Esophagus muscularis mucosa (tissue), 4 donors: ENCODE data around the gene PRELID1. TPM values are rescaled to one million over a fixed set of nuclear protein-coding genes. Genes with fewer than 3 reads are reported as not detected.

Experiments used
- DNase-seq: peaks from one replicate; pipeline ENCODE4 v3.0.0-alpha.2; 2017; ENCODE audit errors: extremely low spot score
- H3K27ac ChIP-seq, 4 donors: fragments of 200-600 bp; sonication (generic); replicated peaks in 1 of 4; 1 replicate in 3 of 4; 2 replicates in 1 of 4; pipeline ENCODE4 v1.5.1; 2016 to 2019; ENCODE audit warnings: mild to moderate bottlenecking in 1 of 4
- H3K27me3 ChIP-seq, 4 donors: fragments of 200-600 bp; sonication (generic); one replicate each; pipeline versions ENCODE4 v1.5.1 to v1.6.0; 2016 to 2019
- H3K36me3 ChIP-seq, 4 donors: fragments of 200-600 bp; sonication (generic); one replicate each; pipeline ENCODE4 v1.5.1; 2016 to 2019
- H3K4me1 ChIP-seq, 4 donors: fragments of 200-600 bp; sonication (generic); one replicate each; pipeline ENCODE4 v1.5.1; 2016 to 2019
- H3K4me3 ChIP-seq, 4 donors: fragments of 200-600 bp; sonication (generic); 1 replicate in 2 of 4; 2 replicates in 2 of 4; pipeline ENCODE4 v1.5.1; 2016 to 2019; ENCODE audit warnings: mild to moderate bottlenecking in 4 of 4, moderate library complexity in 1 of 4
- H3K9me3 ChIP-seq, 4 donors: fragments of 200-600 bp; sonication (generic); 1 replicate in 3 of 4; 2 replicates in 1 of 4; pipeline ENCODE4 v1.5.1; 2016 to 2019
- CTCF ChIP-seq, 3 experiments: fragments of 200-600 bp in 2 of 3; fragments of 450-650 bp in 1 of 3; sonication (generic) in 2 of 3; IDR thresholded peaks; one replicate each; pipeline ENCODE4 v1.5.1; 2017 to 2019; ENCODE audit warnings: antibody characterized with exemption in 3 of 3, mild to moderate bottlenecking in 2 of 3, moderate library complexity in 1 of 3
- EP300 ChIP-seq: sonication (generic); formaldehyde crosslinking; IDR thresholded peaks from one replicate; pipeline ENCODE4 v1.6.1; 2017; ENCODE audit warnings: antibody characterized with exemption
- POLR2A ChIP-seq: fragments of 450-650 bp; IDR thresholded peaks from one replicate; pipeline ENCODE4 v1.6.1; 2017; ENCODE audit warnings: antibody characterized with exemption, moderate library complexity, mild to moderate bottlenecking, low read depth
- POLR2AphosphoS5 ChIP-seq, 2 donors: sonication (generic); formaldehyde crosslinking; IDR thresholded peaks; one replicate each; pipeline ENCODE4 v1.6.1; 2017; ENCODE audit warnings: antibody characterized with exemption in 2 of 2
- WGBS: methylation state at CpG from one replicate; pipeline ENCODE4 v1.1.5; 2018; 5-methylcytosine and 5-hydroxymethylcytosine counted together
- intact Hi-C: fragments of 100-400 bp; cut with DNase I; formaldehyde crosslinking; loops from one replicate; pipeline ENCODE4 v1.15.1; 2023
- total RNA-seq, 4 donors: library from RNA; depleted of rRNA; stranded (reverse); fragments of >200 nt; gene quantifications; one replicate each; pipeline versions ENCODE4 v1.1.0 to v1.2.1, GENCODE V29; 2016

PRELID1 gene
- total RNA-seq, 4 donors from 2014 or later = 80.6 to 93.6 (median 88.2) TPM

GRCh38 chr5:177314376-177315342 is 11.1 kb downstream of the PRELID1 start:
- intact Hi-C loops = loop anchor here (5.0 to 10.0 kb wide), 3 partner anchors 38 to 140 kb away; partner anchors contain the start of gene LMAN2

GRCh38 chr5:177315411-177315810 is 11.8 kb downstream of the PRELID1 start:
- H3K27ac ChIP-seq = no peak overlapping the region
- TF ChIP-seq CTCF (IDR thresholded peaks at IDR 0.05) = no peak
- TF ChIP-seq POLR2A = no peak
- no peak for TF ChIP-seq EP300
- H3K27me3 ChIP-seq = no peaks in the 10 kb centered on the region
- 93% methylated on average over 6 of the region's 7 CpGs for WGBS
- no peak overlapping the region for H3K4me3 ChIP-seq
- peaks cover 20 to 31% (median 25%) of the 10 kb centered on the region in 4 donors for H3K4me1 ChIP-seq
- intact Hi-C loops = loop anchor here (5.0 to 10.0 kb wide), 3 partner anchors 37 to 139 kb away; partner anchors contain the start of gene LMAN2
- no peak for DNase-seq
- no peaks in the 10 kb centered on the region for H3K9me3 ChIP-seq
- H3K36me3 ChIP-seq = peaks cover 0 to 9% (median 4%) of the 10 kb centered on the region in 4 donors

More at GRCh38 chr5:177314376-177315342, 11.1 kb downstream of the PRELID1 start:
- Histone ChIP-seq H3K9me3 (no peaks in the 10 kb centered on the region), H3K36me3 (peaks cover 0 to 8% (median 2%) of the 10 kb centered on the region in 4 donors), H3K27ac (no peak overlapping the region), H3K4me1 (peaks cover 20 to 36% (median 25%) of the 10 kb centered on the region in 4 donors), H3K27me3 (no peaks in the 10 kb centered on the region), H3K4me3 (no peak overlapping the region)
- DNase-seq = no peak
- 90% methylated on average over 10 of the region's 18 CpGs for WGBS
- TF ChIP-seq POLR2A (no peak), CTCF (IDR thresholded peaks at IDR 0.05) (no peak), POLR2AphosphoS5 (IDR thresholded peaks at IDR 0.05) (no peak), EP300 (no peak)

GRCh38 chr5:177316005-177316404 is 12.4 kb downstream of the PRELID1 start:
- WGBS = 97% methylated on average over 3 of the region's 3 CpGs
- H3K36me3 ChIP-seq = peaks cover 0 to 12% (median 7%) of the 10 kb centered on the region in 4 donors
- intact Hi-C loops = loop anchor here (5.0 to 10.0 kb wide), 3 partner anchors 36 to 139 kb away; partner anchors contain the start of gene LMAN2
- H3K9me3 ChIP-seq = no peaks in the 10 kb centered on the region
- DNase-seq = no peak
- H3K4me1 ChIP-seq = peaks cover 19 to 25% (median 21%) of the 10 kb centered on the region in 4 donors
- TF ChIP-seq POLR2A = no peak
- no peak for TF ChIP-seq POLR2AphosphoS5 (IDR thresholded peaks at IDR 0.05)
- no peak for TF ChIP-seq EP300
- TF ChIP-seq CTCF (IDR thresholded peaks at IDR 0.05) = no peak
- no peak overlapping the region for H3K4me3 ChIP-seq
- no peak overlapping the region for H3K27ac ChIP-seq
- no peaks in the 10 kb centered on the region for H3K27me3 ChIP-seq

GRCh38 chr5:177317959-177318377 is 14.4 kb downstream of the PRELID1 start:
- Histone ChIP-seq H3K27me3 (no peaks in the 10 kb centered on the region), H3K4me1 (peaks cover 0 to 5% (median 1%) of the 10 kb centered on the region in 4 donors), H3K27ac (no peak overlapping the region), H3K9me3 (no peaks in the 10 kb centered on the region), H3K36me3 (peaks cover 0 to 13% (median 9%) of the 10 kb centered on the region in 4 donors), H3K4me3 (no peak overlapping the region)
- WGBS = 33% methylated on average over 7 of the region's 7 CpGs
- DNase-seq = no peak
- TF ChIP-seq POLR2A (no peak), CTCF (IDR thresholded peaks at IDR 0.05) (peak; percentile 79 to 91 (median 84)), POLR2AphosphoS5 (IDR thresholded peaks at IDR 0.05) (no peak)
- intact Hi-C loops = loop anchor here (5.0 to 10.0 kb wide), 3 partner anchors 34 to 137 kb away; partner anchors contain the start of gene LMAN2
